IMR-90 (cell line): Measurements from ENCODE around the gene PALLD. TPM values are rescaled to one million over a fixed set of nuclear protein-coding genes. Genes with fewer than 3 reads are reported as not detected.

ENCODE experiments used
- ATAC-seq: fragments of 200-7000 bp; cut with Tn5 transposase; 2 replicates; pipeline ENCODE4 v1.9.1; 2020; ENCODE audit warnings: low read depth, mild to moderate bottlenecking, moderate library complexity
- BruUV-seq: library from RNA; stranded (reverse); fragments of 400-500 nt; replicated peaks from 2 replicates; lab custom pipeline; 2021; lab: Mats Ljungman, UMichigan
- CTCF ChIA-PET: fragments of 300-600 bp; formaldehyde crosslinking; extraction: SDS; loops from one replicate; lab custom pipeline; 2021; ENCODE audit warnings: antibody characterized with exemption; lab: Yijun Ruan, JAX
- POLR2A ChIA-PET: fragments of 300-600 bp; sonication (Branson Sonifier 250); formaldehyde crosslinking; loops from one replicate; lab custom pipeline; 2022; ENCODE audit warnings: antibody characterized with exemption; ENCODE audit not compliant: unreplicated experiment; lab: Charles Lee
- DNase-seq: peaks from one replicate; pipeline ENCODE4 v3.0.0; 2013
- H2AFZ ChIP-seq: replicated peaks from 2 replicates; pipeline ENCODE3; 2013; ENCODE audit warnings: low read length, mild to moderate bottlenecking; ENCODE audit not compliant: poor library complexity
- H2AK5ac ChIP-seq: 2 replicates; pipeline ENCODE4 v1.6.1; 2013; ENCODE audit warnings: low read depth, low read length, inconsistent platforms
- H2AK9ac ChIP-seq: replicated peaks from 2 replicates; pipeline ENCODE3; 2013; ENCODE audit warnings: mild to moderate bottlenecking, low read depth, low read length, moderate library complexity; ENCODE audit not compliant: poor library complexity
- H2BK120ac ChIP-seq: 2 replicates; pipeline ENCODE4 v1.6.1; 2013; ENCODE audit warnings: low read depth, low read length, inconsistent platforms
- H2BK15ac ChIP-seq: 3 replicates; pipeline ENCODE4 v1.6.1; 2013; ENCODE audit warnings: low read depth, low read length, inconsistent platforms
- H2BK20ac ChIP-seq: 2 replicates; pipeline ENCODE4 v1.6.1; 2013; ENCODE audit warnings: low read depth, mild to moderate bottlenecking, inconsistent platforms, low read length, moderate library complexity
- H2BK5ac ChIP-seq: 2 replicates; pipeline ENCODE4 v1.6.1; 2013; ENCODE audit warnings: mild to moderate bottlenecking, low read depth, low read length, inconsistent platforms; ENCODE audit not compliant: poor library complexity, severe bottlenecking
- H3K14ac ChIP-seq: replicated peaks from 2 replicates; pipeline ENCODE4 v1.6.1; 2013; ENCODE audit warnings: low read depth, low read length, inconsistent platforms
- H3K18ac ChIP-seq: 2 replicates; pipeline ENCODE4 v1.6.1; 2013; ENCODE audit warnings: low read depth, low read length, control low read depth
- H3K23ac ChIP-seq: 2 replicates; pipeline ENCODE4 v1.6.1; 2013; ENCODE audit warnings: low read depth, low read length, inconsistent platforms
- H3K27ac ChIP-seq: 2 replicates; pipeline ENCODE4 v1.5.1; 2013; ENCODE audit warnings: mild to moderate bottlenecking, control low read depth, low read length; ENCODE audit not compliant: insufficient read depth
- H3K27me3 ChIP-seq: 2 replicates; pipeline ENCODE4 v1.6.1; 2013; ENCODE audit warnings: low read length; ENCODE audit not compliant: control insufficient read depth, insufficient read depth
- H3K36me3 ChIP-seq: 2 replicates; pipeline ENCODE4 v1.6.1; 2013; ENCODE audit warnings: low read length, mixed read lengths; ENCODE audit not compliant: control insufficient read depth, insufficient read depth
- H3K4ac ChIP-seq: 2 replicates; pipeline ENCODE4 v1.6.1; 2013; ENCODE audit warnings: low read depth, low read length, inconsistent platforms
- H3K4me1 ChIP-seq: 2 replicates; pipeline ENCODE4 v1.6.1; 2013; ENCODE audit warnings: low read length, mixed read lengths; ENCODE audit not compliant: control insufficient read depth, insufficient read depth
- H3K4me2 ChIP-seq: 2 replicates; pipeline ENCODE4 v1.6.1; 2013; ENCODE audit warnings: low read depth, mild to moderate bottlenecking, control low read depth, low read length, moderate library complexity
- H3K4me3 ChIP-seq: 2 replicates; pipeline ENCODE4 v1.5.1; 2013; ENCODE audit warnings: low read depth, mild to moderate bottlenecking, control low read depth, low read length, moderate library complexity; ENCODE audit not compliant: insufficient read depth
- H3K56ac ChIP-seq: 2 replicates; pipeline ENCODE4 v1.6.1; 2013; ENCODE audit warnings: low read length, inconsistent platforms; ENCODE audit not compliant: insufficient read depth; ENCODE audit errors: extremely low read depth
- H3K79me1 ChIP-seq, 2 experiments: 2 replicates each; pipeline ENCODE4 v1.6.1; 2013; ENCODE audit warnings: low read length in 2 of 2, inconsistent platforms in 1 of 2, low read depth in 1 of 2
- H3K9ac ChIP-seq: 2 replicates; pipeline ENCODE4 v1.6.1; 2013; ENCODE audit warnings: low read depth, low read length, control low read depth
- H3K9me1 ChIP-seq: 2 replicates; pipeline ENCODE4 v1.6.1; 2013; ENCODE audit warnings: low read length, inconsistent platforms; ENCODE audit not compliant: insufficient read depth
- H3K9me3 ChIP-seq: 2 replicates; pipeline ENCODE4 v1.6.1; 2013; ENCODE audit warnings: low read length; ENCODE audit not compliant: control insufficient read depth, insufficient read depth
- H4K20me1 ChIP-seq: 2 replicates; pipeline ENCODE4 v1.6.1; 2013; ENCODE audit warnings: low read length, inconsistent platforms; ENCODE audit not compliant: insufficient read depth
- H4K5ac ChIP-seq: 2 replicates; pipeline ENCODE4 v1.6.1; 2013; ENCODE audit warnings: mild to moderate bottlenecking, low read depth, low read length, control low read depth
- H4K8ac ChIP-seq, 2 experiments: 2 replicates each; pipeline ENCODE4 v1.6.1; 2013; ENCODE audit warnings: low read depth in 2 of 2, low read length in 2 of 2, control low read depth in 1 of 2, inconsistent platforms in 1 of 2
- H4K91ac ChIP-seq: 2 replicates; pipeline ENCODE4 v1.6.1; 2013; ENCODE audit warnings: low read depth, low read length, inconsistent platforms; ENCODE audit not compliant: insufficient read depth
- BHLHE40 ChIP-seq: fragments of 150-350 bp; IDR thresholded peaks from 2 replicates; pipeline ENCODE4 v1.6.1; 2016; ENCODE audit warnings: mild to moderate bottlenecking, low read depth, low read length
- CEBPB ChIP-seq: IDR thresholded peaks from 2 replicates; pipeline ENCODE4 v1.6.1; 2012; ENCODE audit warnings: low read depth, low read length, improper control_type of control experiment
- CHD1 ChIP-seq: IDR thresholded peaks from 2 replicates; pipeline ENCODE4 v1.6.1; 2012; ENCODE audit warnings: low read depth, low read length, improper control_type of control experiment
- CTCF ChIP-seq: conservative IDR thresholded peaks from 2 replicates; pipeline ENCODE4 v1.5.1; 2012; ENCODE audit warnings: mild to moderate bottlenecking, low read depth, low read length, improper control_type of control experiment
- ELK1 ChIP-seq: fragments of 150-350 bp; IDR thresholded peaks from 2 replicates; pipeline ENCODE4 v1.6.1; 2016; ENCODE audit warnings: low read depth, mild to moderate bottlenecking, low read length, moderate library complexity, borderline replicate concordance
- MAFK ChIP-seq: IDR thresholded peaks from 2 replicates; pipeline ENCODE4 v1.6.1; 2012; ENCODE audit warnings: low read depth, low read length, improper control_type of control experiment
- MAZ ChIP-seq: IDR thresholded peaks from 2 replicates; pipeline ENCODE4 v1.6.1; 2012; ENCODE audit warnings: low read depth, mild to moderate bottlenecking, low read length, improper control_type of control experiment, moderate library complexity, borderline replicate concordance
- MXI1 ChIP-seq: IDR thresholded peaks from 2 replicates; pipeline ENCODE4 v1.6.1; 2012; ENCODE audit warnings: low read depth, mild to moderate bottlenecking, low read length, moderate library complexity, borderline replicate concordance
- NFE2L2 ChIP-seq: fragments of 150-350 bp; IDR thresholded peaks from 2 replicates; pipeline ENCODE4 v1.6.1; 2016; ENCODE audit warnings: low read depth, mild to moderate bottlenecking, low read length
- POLR2A ChIP-seq: IDR thresholded peaks from 2 replicates; pipeline ENCODE4 v1.6.1; 2012; ENCODE audit warnings: mild to moderate bottlenecking, low read depth, low read length
- RAD21 ChIP-seq: IDR thresholded peaks from 2 replicates; pipeline ENCODE4 v1.6.1; 2012; ENCODE audit warnings: low read length, improper control_type of control experiment
- RCOR1 ChIP-seq: IDR thresholded peaks from 2 replicates; pipeline ENCODE4 v1.6.1; 2012; ENCODE audit warnings: mild to moderate bottlenecking, low read length, improper control_type of control experiment; ENCODE audit not compliant: insufficient replicate concordance
- RFX5 ChIP-seq: IDR thresholded peaks from 2 replicates; pipeline ENCODE4 v1.8.0; 2012; ENCODE audit warnings: low read depth, mild to moderate bottlenecking, low read length, moderate library complexity
- SMC3 ChIP-seq: fragments of 150-350 bp; IDR thresholded peaks from 2 replicates; pipeline ENCODE4 v1.6.1; 2016; ENCODE audit warnings: low read depth, mild to moderate bottlenecking, antibody characterized with exemption, low read length, moderate library complexity
- USF2 ChIP-seq: fragments of 150-350 bp; IDR thresholded peaks from 2 replicates; pipeline ENCODE4 v1.6.1; 2017; ENCODE audit warnings: mild to moderate bottlenecking, antibody characterized with exemption, low read length, low read depth
- WGBS, 2 experiments: methylation state at CpG; one replicate each; pipeline versions ENCODE4 v1.1.5 to v1.1.7; 2013; ENCODE audit warnings: missing lambda C conversion rate in 2 of 2; ENCODE audit not compliant: insufficient read length in 1 of 2; ENCODE audit errors: extremely low coverage in 2 of 2; 5-methylcytosine and 5-hydroxymethylcytosine counted together
- dilution Hi-C: fragments of 300-500 bp; cut with HindIII; formaldehyde crosslinking; loops from one replicate; pipeline ENCODE4 v1.14.3; 2018; ENCODE audit warnings: low sequenced_read_pairs; ENCODE audit not compliant: unreplicated experiment
- in situ Hi-C: fragments of 300-500 bp; cut with MboI; formaldehyde crosslinking; loops from 3 replicates; pipeline ENCODE4 v1.14.3; 2019; ENCODE audit warnings: low sequenced_read_pairs, inconsistent platforms, mixed read lengths
- intact Hi-C: fragments of 100-400 bp; cut with micrococcal nuclease; formaldehyde crosslinking; loops from 2 replicates; pipeline ENCODE4 v1.10.0; 2022
- polyA plus RNA-seq, 3 experiments: library from polyadenylated mRNA; depleted of rRNA; stranded (reverse); fragments of >200 nt; gene quantifications; 2 replicates each; pipeline ENCODE4 v1.2.3, GENCODE V29; 2012; ENCODE audit warnings: low replicate concordance in 1 of 3
- total RNA-seq: library from RNA; depleted of rRNA; stranded (reverse); fragments of >200 nt; gene quantifications from 2 replicates; pipeline ENCODE4 v1.2.3, GENCODE V29; 2012

PALLD gene
- total and polyA plus RNA-seq, 2 of the 4 experiments (the other 2 are of a cell fraction): 91.0 to 91.9 TPM

GRCh38 chr4:168930413-168931196 lies 433.8 kb downstream of the PALLD start:
- Histone ChIP-seq H2BK120ac (no peak overlapping the region), H4K20me1 (no peaks in the 10 kb centered on the region), H2BK20ac (no peak overlapping the region), H3K4ac (no peak overlapping the region), H4K8ac (no peak overlapping the region), H2AFZ (no peak overlapping the region), H4K5ac (no peak overlapping the region), H3K9ac (no peak overlapping the region), H2BK5ac (no peak overlapping the region), H3K27me3 (no peaks in the 10 kb centered on the region), H3K23ac (no peak overlapping the region), H2BK15ac (no peak overlapping the region), H3K9me3 (peaks cover 17% of the 10 kb centered on the region), H3K36me3 (peaks cover 28% of the 10 kb centered on the region), H3K4me3 (no peak overlapping the region), H3K18ac (no peak overlapping the region), H3K14ac (no peak overlapping the region), H2AK9ac (no peak overlapping the region), H3K4me1 (no peaks in the 10 kb centered on the region), H2AK5ac (no peak overlapping the region), H3K79me1 (peaks cover 5% of the 10 kb centered on the region in 2 experiments; a peak in 3 of 4 replicates), H3K9me1 (no peaks in the 10 kb centered on the region), H3K56ac (no peak overlapping the region), H3K4me2 (no peak overlapping the region), H4K91ac (no peak overlapping the region), H3K27ac (no peak overlapping the region)
- BruUV-seq: no TSS peak
- dilution Hi-C loops: no loop called here
- CTCF ChIA-PET: no interaction called here
- 90% methylated on average over 2 of the region's 6 CpGs; no CpG with 5 or more reads in 1 of the 2 experiments for whole genome bisulfite sequencing, 2 experiments
- ATAC-seq (peak; percentile 21), DNase-seq (no peak)
- in situ Hi-C loops: no loop called here
- intact Hi-C loops: no loop called here
- POLR2A ChIA-PET: no interaction called here
- TF ChIP-seq CTCF: no peak
- TF ChIP-seq USF2: no peak
- TF ChIP-seq CHD1: no peak
- no peak for TF ChIP-seq MAFK
- no peak for TF ChIP-seq RCOR1
- TF ChIP-seq RAD21: no peak
- TF ChIP-seq SMC3: no peak
- no peak for TF ChIP-seq RFX5
- TF ChIP-seq CEBPB: no peak
- TF ChIP-seq ELK1: no peak
- no peak for TF ChIP-seq MXI1
- no peak for TF ChIP-seq MAZ
- no peak for TF ChIP-seq BHLHE40
- no peak for TF ChIP-seq NFE2L2
- TF ChIP-seq POLR2A: no peak
